Left forelimb (tissue), 1 donor: ENCODE results near the gene BTN3A1.
"Not testable (repeated sequence)": the region's sequence is repeated elsewhere in the genome, so short reads cannot be mapped to it uniquely, and the experiment has no call there.

Experiments used
- DNase-seq: peaks from one replicate; pipeline ENCODE4 v3.0.0-alpha.2; 2018; ENCODE audit warnings: low spot score

The BTN3A1 gene

DNA sequence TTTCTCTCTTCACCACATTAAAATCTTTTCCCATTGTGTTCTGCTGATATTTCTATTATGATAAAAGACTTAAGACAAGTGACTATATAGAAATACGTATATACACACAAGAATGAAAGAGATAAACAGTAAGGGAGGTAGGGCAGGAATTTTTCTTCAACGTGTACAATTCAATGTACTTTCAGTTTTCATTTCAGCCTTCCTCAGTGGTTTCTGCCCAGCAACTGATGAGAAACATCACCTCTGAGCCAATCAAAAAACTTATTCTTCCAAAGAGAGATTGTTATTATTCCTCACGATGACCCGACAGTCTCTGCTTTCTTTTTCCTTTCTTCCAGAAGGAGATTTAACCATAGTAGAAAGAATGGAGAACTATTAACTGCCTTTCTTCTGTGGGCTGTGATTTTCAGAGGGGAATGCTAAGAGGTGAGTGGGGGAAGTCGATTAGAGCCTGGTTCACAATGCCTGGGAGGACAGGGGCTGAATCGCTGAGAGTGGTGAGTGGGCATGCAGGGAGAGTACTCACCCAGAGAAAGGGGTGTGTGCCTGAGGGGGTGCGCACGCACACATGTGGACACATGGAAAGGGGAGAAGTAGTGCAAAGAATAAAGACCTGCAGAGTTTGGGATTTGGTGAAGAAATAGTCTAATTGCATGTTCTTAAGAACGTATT, at the start of gene BTN3A1:
TSS of gene BTN3A1 (plus strand) at position 289 of the 672 bp plus-strand sequence. CDS start 3,289 bp downstream, outside the sequence.
- peak; percentile 77 for DNase-seq

DNA sequence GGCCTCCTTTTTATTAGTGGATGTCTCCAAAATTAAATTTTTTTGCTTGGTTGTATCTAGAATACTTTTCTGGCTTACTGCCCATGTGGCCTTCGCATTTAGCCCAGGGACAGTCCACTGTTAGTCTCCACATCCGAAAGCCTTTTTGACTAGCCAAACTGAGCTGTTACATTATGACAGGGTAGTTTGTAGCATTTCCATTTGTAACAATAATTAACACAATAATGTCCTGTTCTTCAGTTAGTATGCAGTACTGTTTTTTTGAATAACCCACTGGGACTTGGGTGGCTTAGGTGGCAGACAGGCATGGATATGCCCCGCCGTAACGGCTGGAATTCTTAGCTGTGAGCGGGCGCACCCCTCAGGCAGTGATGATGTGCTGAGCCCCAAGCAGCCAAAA, 49.8 kb upstream of the BTN3A1 start:
- no peak for DNase-seq

DNA sequence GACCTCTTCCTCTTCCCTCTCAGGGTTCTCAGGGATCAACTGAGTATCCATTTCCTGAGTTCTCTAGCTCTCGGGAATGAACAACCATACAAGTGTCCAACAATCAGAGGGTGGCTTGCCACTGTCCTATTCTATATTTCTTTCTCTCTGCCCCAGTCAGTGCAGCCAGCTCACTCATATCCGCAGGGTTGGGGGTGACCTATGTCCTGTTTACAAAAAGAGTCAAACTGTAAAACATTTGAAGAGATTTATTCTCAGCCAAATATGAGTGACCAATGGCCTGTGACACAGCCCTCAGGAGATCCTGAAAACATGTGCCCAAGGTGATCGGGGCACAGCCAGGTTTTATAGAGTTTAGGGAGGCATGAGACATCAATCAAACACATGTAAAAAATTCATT, 47.9 kb upstream of the BTN3A1 start:
- no peak for DNase-seq

DNA sequence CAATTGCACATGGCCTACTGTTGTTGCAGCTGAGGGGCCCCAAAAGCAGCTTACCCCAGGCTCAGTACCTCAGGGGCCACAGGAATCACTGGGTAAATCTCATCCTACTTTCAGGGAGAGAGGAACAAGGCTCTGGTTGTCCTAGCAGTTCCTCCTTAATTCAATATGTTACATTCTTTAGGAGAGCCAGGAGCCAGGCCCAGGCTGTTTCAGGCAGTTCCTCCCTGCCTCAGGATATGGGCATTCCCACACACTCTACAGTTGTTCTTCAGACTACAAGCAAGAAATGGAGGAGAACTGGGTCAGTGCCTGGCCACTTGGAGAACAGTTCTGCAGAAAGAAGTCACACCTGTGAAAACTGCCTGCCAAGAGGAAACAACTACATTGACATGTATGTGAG, 46.7 kb upstream of the BTN3A1 start:
- no peak for DNase-seq

DNA sequence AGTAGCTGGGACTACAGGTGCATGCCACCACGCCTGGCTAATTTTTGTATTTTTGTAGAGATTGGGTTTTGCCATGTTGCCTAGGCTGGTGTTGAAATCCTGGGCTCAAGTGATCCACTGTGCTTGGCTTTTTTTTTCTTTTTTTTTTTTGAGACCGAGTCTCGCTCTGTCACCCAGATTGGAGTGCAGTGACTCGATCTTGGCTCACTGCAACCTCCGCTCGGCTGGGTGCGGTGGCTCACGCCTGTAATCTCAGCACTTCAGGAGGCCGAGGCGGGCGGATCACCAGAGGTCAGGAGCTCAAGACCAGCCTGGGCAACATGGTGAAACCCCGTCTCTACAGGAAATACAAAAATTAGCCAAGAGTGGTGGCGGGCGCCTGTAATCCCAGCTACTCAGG, 44.5 kb upstream of the BTN3A1 start:
- not testable (repeated sequence) for DNase-seq

DNA sequence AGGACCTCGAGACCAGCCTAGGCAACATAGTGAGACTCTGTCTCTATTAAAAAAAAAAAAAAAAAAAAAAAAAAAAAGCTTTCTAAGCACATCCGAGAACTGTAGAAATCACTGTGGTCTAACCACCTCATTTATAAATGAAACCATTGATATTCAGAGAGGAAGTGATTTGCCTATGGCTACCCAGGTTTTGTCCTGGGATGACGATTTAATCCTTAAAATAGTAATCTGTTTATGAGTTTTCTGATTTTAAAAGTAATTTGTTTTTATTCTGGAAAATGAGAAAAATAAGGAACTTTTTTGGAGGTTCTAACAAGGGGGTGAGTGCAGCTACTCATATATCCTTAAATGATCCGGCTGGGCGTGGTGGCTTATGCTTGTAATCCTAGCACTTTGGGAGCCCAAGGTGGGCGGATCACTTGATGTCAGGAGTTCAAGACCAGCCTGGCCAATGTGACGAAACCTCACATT, 43.5 kb upstream of the BTN3A1 start:
- DNase-seq = no peak

DNA sequence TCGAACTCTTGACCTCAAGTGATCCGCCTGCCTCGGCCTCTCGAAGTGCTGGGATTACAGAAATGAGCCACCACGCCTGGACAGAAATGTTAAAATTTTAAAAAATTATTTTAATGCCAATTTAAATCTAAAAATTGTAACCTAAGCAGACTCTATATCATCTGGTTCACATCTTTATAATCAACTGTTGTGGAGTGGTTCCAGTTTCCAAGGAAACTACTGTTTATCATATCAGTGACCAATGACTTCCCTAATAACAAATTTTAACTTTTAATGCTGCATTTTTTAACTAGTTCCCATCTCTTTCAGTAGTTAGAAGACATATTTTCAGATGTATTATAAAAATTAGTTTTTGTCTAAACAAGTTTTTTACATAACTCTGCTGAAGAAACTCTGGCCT, 42.3 kb upstream of the BTN3A1 start:
- no peak for DNase-seq

DNA sequence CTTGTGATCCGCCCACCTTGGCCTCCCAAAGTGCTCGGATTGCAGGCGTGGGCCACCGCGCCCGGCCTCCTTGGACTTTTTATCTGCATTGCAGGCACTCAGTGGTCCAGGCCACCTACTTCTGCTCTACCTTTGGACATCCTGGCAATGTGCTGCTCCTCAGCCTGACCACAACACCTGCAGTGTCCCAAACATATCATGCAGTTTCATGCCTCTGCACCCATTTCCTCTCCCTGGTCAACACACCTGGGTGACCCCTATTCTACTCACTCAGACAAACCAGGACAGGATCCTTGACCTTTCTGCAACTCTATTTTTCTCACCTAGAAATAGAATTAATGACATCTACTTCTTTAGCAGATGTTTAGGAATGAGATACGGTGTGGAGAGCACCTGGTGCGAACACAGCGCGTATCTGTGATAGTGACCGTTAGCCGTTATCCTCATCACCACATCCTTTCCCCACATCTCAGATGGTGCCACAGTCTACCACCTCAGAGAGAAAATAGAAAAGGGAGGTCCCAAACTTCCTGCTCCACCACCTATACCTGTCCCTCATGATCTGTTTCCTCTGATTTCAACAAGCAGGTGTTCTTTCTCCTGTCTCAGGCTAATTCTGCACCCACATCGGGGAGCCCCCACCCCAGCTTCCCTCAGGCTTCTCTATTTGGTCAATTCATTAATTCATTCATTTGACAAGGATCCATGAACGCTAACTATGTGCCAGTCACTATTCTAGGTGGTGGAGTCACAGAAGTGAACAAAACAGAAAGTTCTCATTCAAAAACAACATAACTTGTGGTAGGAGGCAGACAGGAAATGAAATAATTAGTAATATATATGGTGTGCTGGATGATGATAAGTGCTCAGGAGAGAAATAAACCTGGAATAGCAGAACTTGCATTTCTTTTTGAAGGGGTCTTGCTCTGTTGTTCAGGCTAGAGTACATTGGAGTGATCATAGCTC, 41.3 kb upstream of the BTN3A1 start:
- no peak for DNase-seq

DNA sequence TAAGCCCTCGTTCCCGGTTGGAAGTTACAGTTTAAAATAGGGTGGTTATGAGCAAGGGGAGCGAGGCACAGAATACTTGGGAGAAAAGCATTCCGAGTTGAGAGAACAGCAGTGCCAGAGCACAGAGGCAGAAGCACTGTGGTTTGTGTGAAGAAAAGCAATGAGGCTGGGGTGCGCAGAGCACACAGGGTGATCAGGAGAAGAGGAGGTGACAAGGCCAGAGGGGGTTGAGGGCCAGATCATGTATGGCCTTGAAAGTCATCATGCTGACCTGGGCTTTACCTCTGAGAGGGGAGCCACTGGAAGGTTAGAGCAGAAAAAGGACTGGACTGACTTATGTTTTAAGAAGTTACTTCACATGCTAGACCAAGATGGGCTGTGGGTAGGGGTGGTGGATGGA, 40.5 kb upstream of the BTN3A1 start:
- DNase-seq = no peak

DNA sequence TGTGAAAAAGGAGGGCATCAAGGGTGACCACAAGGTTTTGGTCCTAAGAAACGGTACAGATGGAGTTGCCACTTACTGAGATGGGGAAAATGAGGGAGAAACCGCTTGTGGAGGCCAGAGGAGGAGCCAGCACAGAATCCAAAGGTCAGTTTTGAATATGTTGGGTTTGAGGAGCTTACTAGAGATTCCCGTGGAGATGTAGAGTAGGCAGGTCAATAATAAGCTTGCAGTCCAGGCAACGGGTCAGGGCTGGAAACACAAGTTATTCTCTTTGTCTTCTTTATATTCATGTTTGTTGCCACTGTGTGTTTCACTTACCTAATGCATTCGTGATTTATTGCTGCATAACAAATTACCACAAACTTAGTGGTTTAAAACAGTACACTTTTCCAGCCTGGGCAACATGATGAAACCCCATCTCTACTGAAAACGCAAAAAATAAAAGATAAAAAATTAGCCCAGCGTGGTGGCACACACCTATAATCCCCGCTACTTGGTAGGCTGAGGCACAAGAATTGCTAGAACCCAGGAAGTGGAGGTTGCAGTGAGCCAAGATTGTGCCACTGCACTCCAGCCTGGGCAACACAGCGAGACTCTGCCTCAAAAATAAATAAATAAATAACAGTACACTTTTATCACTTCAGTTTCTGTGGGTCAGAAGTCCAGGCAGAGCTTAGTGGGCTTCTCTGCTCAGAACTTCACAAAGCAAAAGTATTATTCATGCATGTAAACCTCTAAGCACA, 39.8 kb upstream of the BTN3A1 start:
- no peak for DNase-seq

DNA sequence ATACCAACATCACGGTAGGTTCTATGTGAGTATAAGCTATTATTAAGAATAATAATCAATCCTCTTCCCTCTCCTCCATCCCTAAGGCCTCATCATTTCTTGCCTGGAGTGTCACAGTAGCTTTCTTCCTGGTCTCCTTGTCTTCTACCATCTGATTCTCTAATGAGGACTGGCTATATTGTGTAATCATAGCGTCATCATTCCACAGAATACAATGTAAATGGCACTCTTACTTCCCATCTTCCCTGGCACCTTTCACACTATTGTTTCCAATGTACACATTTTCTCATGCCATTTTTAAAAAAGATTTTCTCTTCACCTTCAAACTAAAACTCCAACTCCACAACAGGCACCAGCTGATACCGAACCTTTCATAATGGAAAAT, 39.2 kb upstream of the BTN3A1 start:
- no peak for DNase-seq

DNA sequence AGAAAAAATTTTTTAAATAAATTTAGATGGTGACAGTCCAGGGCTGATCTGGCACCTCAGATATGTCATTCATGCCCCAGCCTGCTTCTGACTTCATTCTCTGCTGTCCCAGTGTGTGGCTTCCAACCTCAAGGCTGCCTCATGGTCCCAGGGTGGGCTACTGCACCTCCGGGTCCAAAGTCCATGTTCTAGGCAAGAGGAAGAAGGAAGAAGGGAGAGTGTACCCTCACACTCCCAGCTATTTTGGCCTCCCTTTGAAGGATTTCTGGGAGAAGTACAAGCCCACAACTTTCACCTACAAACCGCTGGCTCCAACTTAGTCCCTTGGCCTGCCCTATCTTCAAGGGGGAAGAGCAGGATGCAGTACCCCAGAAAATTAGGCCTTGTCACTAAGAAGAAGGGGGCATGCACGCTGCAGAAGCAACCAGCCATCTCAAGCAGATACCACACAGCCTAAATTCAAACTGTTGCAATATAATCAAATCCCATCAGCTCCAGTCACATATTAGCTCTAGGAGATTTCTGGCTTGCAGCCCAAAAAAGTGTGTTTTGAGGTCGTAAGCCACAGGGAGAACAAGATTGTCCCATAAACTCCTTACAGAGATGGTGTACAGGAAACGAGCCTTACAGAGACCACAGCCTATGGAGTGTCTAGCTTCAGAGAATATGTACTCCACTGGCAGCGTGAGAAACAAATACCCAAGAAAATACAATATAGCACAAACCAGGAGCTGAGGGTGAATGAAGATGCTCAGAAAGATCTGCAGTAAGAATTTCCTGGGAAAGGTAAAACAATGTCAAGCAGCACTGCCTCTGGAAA, 38.0 kb upstream of the BTN3A1 start:
- peak; percentile 57 for DNase-seq

DNA sequence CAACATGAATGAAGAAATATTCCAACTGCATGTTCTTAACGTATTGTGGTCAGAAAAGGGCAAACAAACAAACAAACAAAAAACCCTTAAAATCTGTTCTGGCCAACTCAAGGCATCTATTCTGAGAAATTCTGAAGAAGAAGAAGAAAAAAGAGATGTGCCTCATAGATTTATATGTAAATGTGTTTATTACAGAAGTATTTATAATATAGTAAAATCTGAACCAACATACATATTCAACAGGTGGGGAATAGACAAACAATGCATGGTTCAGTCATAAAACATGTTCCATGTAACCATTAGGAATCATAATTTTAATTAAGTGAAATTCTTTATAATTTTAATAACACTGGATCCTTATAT, 36.5 kb upstream of the BTN3A1 start:
- DNase-seq = no peak

DNA sequence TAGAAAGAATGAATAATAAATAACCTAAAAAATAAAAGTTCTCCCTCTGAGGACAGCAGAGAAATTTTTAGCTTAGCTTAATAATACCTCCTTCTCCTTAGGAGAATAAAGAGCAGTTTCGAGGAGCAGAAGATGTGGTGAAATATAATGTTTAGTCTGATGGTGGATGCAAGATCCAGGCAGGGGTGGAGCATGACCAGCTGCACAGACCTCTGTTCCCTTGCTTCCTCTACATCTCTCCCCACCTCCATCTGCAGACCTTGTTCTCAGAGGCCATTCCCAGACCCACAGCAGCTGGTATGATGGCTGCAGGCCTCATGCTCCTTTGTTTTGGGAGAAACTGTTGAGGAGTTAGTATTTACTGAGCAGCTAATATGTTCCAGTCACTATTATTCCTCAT, 35.6 kb upstream of the BTN3A1 start:
- no peak for DNase-seq

DNA sequence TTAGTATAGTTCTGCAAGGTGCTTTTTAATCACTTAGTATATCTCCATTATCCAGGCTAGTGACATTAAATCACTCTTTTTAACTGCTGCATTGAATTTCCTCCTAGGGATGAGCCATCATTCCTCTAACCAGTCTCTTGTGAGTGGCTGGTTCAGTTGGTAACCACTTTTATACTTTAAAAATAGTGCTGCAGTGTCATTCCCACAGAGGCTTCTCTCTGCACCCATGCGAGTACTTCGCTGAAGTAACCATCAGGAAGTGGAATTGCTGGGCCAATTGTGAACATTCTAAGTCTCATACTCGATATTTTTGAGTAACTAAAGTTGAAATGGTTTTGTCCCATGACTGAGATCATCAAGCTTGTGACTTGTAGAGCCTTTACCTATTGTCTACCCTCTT, 35.0 kb upstream of the BTN3A1 start:
- no peak for DNase-seq

DNA sequence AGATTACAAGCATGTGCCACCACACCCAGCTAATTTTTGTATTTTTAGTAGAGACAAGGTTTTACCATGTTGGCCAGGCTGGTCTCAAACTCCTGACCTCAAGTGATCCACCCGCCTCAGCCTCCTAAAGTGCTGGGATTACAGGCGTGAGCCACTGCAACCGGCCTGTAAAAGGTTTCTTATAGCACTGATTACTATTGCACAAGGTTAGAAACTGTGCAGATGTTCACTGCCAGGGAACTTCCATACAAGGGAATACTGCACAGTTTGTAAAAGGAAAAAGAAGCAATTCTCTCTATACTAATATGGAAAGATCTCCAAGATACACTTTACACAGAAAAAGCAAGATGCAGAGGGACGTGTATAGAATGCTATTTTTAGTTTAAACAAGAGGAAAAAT, 30.3 kb upstream of the BTN3A1 start:
- not testable (repeated sequence) for DNase-seq

DNA sequence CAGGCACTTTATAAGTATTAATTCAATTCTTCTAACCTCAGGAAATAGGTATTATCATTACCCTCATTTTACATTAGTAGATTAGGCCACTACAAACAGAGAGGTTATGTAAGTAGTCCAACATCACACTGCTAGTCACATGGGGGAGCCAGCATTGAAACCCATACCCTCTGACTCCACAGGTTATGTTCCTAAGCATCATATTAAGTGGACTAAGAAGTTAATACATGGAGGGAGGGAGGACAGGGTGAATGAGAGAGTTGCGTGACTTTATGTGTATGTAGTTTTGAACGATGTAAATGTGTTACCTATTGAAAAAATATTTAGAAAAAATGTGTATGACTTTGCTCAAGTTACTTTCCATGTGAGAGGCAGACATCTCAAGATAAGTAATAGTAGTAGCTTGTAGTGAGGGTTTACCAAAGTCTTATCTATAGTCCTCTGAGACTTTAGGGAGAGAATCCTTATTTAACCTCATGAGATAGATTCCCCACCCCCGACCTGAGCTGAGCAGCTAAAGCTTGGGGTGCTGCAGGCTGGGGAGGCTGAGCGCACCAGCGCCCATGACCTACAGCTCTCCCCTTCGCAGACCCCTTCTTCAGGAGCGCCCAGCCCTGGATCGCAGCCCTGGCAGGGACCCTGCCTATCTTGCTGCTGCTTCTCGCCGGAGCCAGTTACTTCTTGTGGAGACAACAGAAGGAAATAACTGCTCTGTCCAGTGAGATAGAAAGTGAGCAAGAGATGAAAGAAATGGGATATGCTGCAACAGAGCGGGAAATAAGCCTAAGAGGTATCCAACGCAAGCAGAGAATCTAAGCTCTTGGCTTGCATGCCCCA, 29.5 kb upstream of the BTN3A1 start:
- no peak for DNase-seq

DNA sequence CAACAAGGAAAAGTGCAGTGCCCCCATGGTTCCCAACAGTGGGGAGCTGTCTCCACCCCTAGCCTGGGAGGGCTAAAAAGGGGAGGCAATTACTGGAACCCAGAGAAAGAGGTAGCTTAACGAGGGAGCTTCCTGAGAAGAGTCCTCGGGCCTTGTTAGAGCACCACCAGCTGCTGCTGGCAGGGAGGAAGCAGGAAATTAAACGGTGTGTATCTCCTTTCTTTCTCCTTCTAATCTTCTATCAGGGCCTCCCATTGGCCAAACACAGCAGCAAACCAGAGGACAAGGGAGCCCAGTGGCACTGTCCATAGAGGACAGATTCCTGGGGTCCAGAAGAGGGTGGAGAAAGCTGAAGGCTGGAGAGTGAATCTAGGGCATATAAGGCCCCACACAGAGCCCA, 26.8 kb upstream of the BTN3A1 start:
- DNase-seq = peak; percentile 9

DNA sequence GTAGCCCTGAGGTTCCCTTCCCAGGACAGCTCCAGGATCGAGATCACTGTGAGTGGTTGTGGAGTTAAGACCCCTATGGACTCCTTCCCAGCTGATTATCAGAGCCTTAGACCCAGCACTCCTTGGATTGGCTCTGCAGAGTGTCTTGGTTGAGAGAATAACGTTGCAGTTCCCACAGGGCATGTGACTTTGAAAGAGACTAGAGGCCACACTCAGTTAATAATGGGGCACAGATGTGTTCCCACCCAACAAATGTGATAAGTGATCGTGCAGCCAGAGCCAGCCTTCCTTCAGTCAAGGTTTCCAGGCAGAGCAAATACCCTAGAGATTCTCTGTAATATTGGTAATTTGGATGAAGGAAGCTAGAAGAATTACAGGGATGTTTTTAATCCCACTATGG, 24.4 kb upstream of the BTN3A1 start:
- no peak for DNase-seq

DNA sequence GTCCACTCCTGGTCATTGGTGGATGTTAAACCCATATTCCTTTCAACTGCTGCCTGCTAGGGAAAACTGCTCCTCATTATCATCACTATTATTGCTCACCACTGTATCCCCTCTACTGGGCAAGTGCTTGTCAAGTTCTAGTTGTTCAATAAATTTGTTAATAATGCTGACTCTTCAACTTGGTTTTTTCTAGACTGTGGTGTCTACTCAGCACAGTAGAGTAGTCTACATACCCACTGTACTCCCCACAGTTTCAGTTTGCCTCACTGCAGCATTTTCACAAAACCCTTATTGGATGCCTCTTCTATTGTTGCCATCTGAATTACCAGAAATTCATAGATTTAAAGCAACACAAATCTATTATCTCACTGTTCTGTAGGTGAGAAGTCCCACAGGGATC, 23.9 kb upstream of the BTN3A1 start:
- DNase-seq = not testable (repeated sequence)

DNA sequence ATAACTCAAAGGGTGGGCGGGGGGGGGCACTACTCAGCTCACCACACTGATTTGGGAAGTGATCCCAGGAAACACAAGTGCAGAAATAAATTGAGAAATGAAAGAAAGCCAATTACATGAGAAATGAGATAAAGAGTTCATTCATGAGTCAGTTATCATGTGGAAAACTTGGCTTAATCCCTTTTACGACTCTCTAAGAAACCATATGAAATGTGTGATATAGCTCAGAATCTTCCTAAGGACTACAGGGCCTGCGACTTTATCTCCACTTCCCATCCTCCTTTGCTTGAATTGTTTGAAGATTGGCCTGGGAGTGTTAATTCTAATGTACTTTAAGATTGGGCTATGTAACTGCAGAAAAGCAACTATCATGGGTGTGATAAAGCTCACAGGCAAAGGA, 22.8 kb upstream of the BTN3A1 start:
- DNase-seq = no peak
